Measurements from ENCODE around the gene KRT15. TPM values are rescaled to one million over a fixed set of nuclear protein-coding genes. Genes with fewer than 3 reads are reported as not detected.

Gene KRT15
- total RNA-seq, 2 donors from 2014 or later, result not detected

- no peak for DNase-seq
- H3K36me3 Mint-ChIP-seq (ENCODE audit: insufficient read depth in 2 of 2), result no peaks in the 10 kb centered on the region
- no peak overlapping the region for H3K4me3 Mint-ChIP-seq
- H3K27me3 Mint-ChIP-seq (ENCODE audit: low read depth), result peaks cover 10% of the 10 kb centered on the region
- ATAC-seq (replicated peaks in 1 of 2), result no peak
- H3K27ac Mint-ChIP-seq, result no peak overlapping the region
- no peaks in the 10 kb centered on the region for H3K9me3 Mint-ChIP-seq
- H3K4me1 Mint-ChIP-seq (ENCODE audit: low read depth), result no peaks in the 10 kb centered on the region
Observed at GRCh38 chr17:41539071-41539492, 20.4 kb upstream of the KRT15 start.

DNA sequence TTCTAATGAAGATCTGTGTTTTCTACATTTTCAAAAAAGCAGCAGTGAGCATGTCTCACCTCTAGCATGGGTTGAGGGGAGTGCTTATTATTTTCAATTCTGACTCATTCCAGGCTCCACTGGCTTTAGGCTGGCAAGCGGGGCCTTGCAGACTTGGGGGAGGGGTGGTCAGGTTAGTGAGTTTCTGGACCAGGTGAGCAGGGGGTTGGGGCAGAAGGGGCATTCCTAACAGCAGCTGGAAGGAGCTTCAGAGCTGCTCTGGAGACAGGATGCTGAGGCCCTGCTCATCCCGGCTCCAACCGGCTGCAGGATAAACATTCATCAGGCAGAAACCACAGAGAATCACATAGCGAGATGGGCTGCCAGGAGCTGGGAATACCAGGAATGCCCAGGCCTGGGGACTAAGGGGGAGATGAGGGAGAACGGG lies 19.9 kb upstream of the KRT15 start:
- Mint-ChIP-seq H3K4me3 (no peak overlapping the region), H3K27ac (no peak overlapping the region), H3K9me3 (no peaks in the 10 kb centered on the region), H3K4me1 (ENCODE audit: low read depth) (no peaks in the 10 kb centered on the region), H3K36me3 (ENCODE audit: insufficient read depth in 2 of 2) (no peaks in the 10 kb centered on the region), H3K27me3 (ENCODE audit: low read depth) (peaks cover 10% of the 10 kb centered on the region)
- no peak for DNase-seq
- no peak for ATAC-seq (replicated peaks in 1 of 2)

DNA sequence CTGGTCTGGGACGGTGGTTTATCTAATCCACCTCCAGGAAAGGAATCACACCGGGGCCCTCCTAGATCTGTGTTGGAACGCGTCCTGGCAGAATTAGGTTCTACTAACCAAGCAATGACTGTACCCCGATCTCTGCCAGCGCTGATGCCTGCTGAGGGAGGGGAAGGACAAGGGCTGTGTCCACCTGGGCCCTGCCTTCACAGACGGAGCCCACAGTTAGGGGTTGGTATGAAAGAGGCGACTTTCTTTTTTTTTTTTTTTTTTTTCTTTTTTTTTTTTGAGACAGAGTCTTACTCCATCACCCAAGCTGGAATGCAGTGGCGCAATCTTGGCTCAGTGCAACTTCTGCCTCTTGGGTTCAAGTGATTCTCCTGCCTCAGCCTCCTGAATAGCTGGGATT lies 19.3 kb upstream of the KRT15 start:
- no peaks in the 10 kb centered on the region for H3K4me1 Mint-ChIP-seq (ENCODE audit: low read depth)
- no peaks in the 10 kb centered on the region for H3K9me3 Mint-ChIP-seq
- no peaks in the 10 kb centered on the region for H3K36me3 Mint-ChIP-seq (ENCODE audit: insufficient read depth in 2 of 2)
- H3K27ac Mint-ChIP-seq, result no peak overlapping the region
- H3K27me3 Mint-ChIP-seq (ENCODE audit: low read depth), result peaks cover 15% of the 10 kb centered on the region
- no peak for ATAC-seq (replicated peaks in 1 of 2)
- H3K4me3 Mint-ChIP-seq, result no peak overlapping the region
- no peak for DNase-seq

- ATAC-seq (replicated peaks in 1 of 2) (no peak), DNase-seq (no peak)
- no peak overlapping the region for H3K4me3 Mint-ChIP-seq
- no peaks in the 10 kb centered on the region for H3K4me1 Mint-ChIP-seq (ENCODE audit: low read depth)
- H3K36me3 Mint-ChIP-seq (ENCODE audit: insufficient read depth in 2 of 2), result no peaks in the 10 kb centered on the region
- no peak overlapping the region for H3K27ac Mint-ChIP-seq
- peaks cover 19% of the 10 kb centered on the region for H3K27me3 Mint-ChIP-seq (ENCODE audit: low read depth)
- H3K9me3 Mint-ChIP-seq, result no peaks in the 10 kb centered on the region
Observed at GRCh38 chr17:41537614-41537954, 18.9 kb upstream of the KRT15 start.

GRCh38 chr17:41536741-41537613 lies 18.3 kb upstream of the KRT15 start:
- Mint-ChIP-seq H3K4me3 (no peak overlapping the region), H3K27ac (no peak overlapping the region), H3K9me3 (no peaks in the 10 kb centered on the region), H3K4me1 (ENCODE audit: low read depth) (no peaks in the 10 kb centered on the region), H3K36me3 (ENCODE audit: insufficient read depth in 2 of 2) (no peaks in the 10 kb centered on the region), H3K27me3 (ENCODE audit: low read depth) (peaks cover 23% of the 10 kb centered on the region)
- no peak for ATAC-seq (replicated peaks in 1 of 2)
- DNase-seq, result no peak

DNA sequence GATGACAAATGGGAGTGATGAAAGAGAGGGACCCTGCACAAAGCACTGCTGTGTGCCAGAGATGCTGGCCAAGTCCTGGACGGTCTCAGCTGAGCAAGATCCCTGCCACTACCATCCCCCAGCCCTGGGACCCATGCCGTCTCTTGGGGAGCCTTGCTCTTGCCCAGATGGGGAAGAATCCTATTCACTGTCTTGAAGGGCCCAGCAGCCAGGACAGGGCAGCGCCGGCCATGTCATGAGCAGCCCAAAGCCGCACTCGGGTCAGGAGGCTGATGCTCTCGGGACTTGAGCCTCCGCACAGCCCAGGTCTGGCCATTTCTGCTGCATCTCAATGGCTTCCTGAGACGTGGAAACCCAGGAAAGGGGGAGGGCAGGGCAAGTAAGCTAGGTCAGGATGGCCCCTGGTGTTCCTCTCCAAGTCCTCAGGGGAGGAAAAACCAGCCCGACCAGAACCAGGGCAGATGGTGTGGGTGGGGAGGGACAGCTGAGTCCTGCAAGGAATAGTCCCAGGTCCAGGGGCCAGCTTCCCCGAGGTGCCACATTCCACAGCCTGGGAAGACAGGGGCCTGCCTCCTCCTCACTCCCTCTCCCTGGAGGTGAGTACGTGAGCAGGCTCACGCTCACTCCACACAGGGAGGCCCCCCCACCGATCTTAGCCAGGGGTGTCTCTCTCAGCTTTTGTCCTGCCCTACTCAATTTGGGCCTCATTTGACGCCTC lies 17.2 kb upstream of the KRT15 start:
- no peaks in the 10 kb centered on the region for H3K9me3 Mint-ChIP-seq
- H3K27ac Mint-ChIP-seq, result no peak overlapping the region
- H3K4me1 Mint-ChIP-seq (ENCODE audit: low read depth), result no peaks in the 10 kb centered on the region
- DNase-seq (no peak), ATAC-seq (replicated peaks in 1 of 2) (no peak)
- no peak overlapping the region for H3K4me3 Mint-ChIP-seq
- peaks cover 34% of the 10 kb centered on the region for H3K27me3 Mint-ChIP-seq (ENCODE audit: low read depth)
- no peaks in the 10 kb centered on the region for H3K36me3 Mint-ChIP-seq (ENCODE audit: insufficient read depth in 2 of 2)

DNA sequence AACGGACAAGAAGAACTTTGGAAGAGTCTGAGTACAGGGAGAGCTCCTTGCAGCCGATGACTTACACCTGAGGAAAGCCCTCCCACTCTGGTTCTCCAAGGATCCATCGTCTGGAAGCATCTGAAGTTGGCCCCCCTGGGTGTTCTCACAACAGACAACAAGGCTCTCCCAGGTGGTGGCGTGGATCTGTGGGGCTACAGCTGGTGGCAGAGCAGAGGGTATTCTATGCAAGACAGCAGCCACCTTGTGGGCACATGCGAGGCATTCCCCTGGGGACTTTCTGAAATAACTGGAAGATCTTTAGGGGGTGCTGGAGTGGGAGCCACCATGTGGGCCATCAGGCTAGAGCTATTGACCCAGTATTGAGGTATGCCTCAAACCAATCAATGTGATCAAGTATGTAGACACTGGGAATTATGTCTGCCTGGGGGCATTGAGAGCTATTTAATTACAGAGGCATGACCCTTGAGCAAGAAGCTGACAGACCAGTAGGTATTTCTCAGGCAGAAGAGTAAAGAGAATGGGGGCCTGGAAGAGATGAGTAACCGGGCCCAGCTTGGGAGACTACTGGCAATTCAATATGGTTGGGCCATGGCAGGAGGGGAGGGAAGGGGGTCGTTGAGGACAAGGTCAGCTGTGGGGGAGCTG lies 16.3 kb upstream of the KRT15 start:
- no peaks in the 10 kb centered on the region for H3K4me1 Mint-ChIP-seq (ENCODE audit: low read depth)
- no peaks in the 10 kb centered on the region for H3K9me3 Mint-ChIP-seq
- H3K27me3 Mint-ChIP-seq (ENCODE audit: low read depth), result peaks cover 36% of the 10 kb centered on the region
- H3K36me3 Mint-ChIP-seq (ENCODE audit: insufficient read depth in 2 of 2), result no peaks in the 10 kb centered on the region
- no peak overlapping the region for H3K4me3 Mint-ChIP-seq
- DNase-seq (no peak), ATAC-seq (replicated peaks in 1 of 2) (no peak)
- no peak overlapping the region for H3K27ac Mint-ChIP-seq

DNA sequence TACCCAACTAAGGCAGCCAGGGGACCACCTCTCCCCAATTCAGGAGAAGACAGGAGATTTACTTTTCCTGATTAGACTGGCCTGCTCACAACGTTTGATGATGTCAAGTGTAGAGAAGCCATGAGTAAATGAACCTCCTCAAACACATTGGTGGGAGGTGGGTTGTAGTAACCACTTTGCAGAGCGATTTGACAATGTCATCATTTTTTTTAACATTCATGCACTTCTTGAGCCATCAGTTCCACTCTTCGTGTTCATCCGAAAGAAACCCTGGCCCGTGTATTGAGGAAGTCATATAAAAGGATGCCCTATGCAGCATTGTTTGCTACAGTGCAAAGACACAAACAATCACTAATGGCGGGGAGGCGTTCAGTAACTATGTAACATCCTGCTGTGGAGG lies 14.9 kb upstream of the KRT15 start:
- no peaks in the 10 kb centered on the region for H3K9me3 Mint-ChIP-seq
- H3K4me3 Mint-ChIP-seq, result no peak overlapping the region
- no peak for DNase-seq
- peaks cover 7% of the 10 kb centered on the region for H3K4me1 Mint-ChIP-seq (ENCODE audit: low read depth)
- H3K27ac Mint-ChIP-seq, result no peak overlapping the region
- no peak for ATAC-seq (replicated peaks in 1 of 2)
- peaks cover 50% of the 10 kb centered on the region for H3K27me3 Mint-ChIP-seq (ENCODE audit: low read depth)
- H3K36me3 Mint-ChIP-seq (ENCODE audit: insufficient read depth in 2 of 2), result no peaks in the 10 kb centered on the region

DNA sequence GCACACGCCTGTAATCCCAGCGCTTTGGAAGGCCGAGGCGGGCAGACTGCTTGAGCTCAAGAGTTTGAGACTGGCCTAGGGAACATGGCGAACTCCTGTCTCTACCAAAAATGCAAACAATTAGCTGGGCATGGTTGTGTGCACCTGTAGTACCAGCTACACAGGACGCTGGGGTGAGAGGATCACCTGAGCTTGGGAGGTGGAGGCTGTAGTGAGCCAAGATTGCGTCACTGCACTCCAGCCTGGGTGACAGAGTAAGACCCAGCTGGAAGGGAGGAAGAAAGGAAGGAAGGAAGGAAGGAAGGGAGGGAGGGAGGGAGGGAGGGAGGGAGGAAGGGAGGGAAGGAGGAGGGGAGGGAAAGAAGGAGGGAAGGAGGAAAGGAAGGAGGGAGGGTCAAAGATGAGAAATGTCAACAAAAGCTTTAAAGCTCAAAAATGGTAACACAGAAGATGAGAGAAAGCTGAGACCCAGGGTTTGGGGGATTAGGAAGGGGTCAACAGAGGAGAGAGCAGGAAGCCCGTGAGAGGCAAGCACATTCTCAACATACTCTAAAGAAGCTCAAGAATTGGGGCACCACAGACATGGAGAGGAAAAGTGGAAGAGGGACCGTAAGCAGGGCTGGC lies 14.4 kb upstream of the KRT15 start:
- Mint-ChIP-seq H3K27ac (no peak overlapping the region), H3K4me3 (no peak overlapping the region), H3K4me1 (ENCODE audit: low read depth) (peaks cover 11% of the 10 kb centered on the region), H3K9me3 (no peaks in the 10 kb centered on the region), H3K27me3 (ENCODE audit: low read depth) (peaks cover 56% of the 10 kb centered on the region), H3K36me3 (ENCODE audit: insufficient read depth in 2 of 2) (no peaks in the 10 kb centered on the region)
- no peak for ATAC-seq (replicated peaks in 1 of 2)
- no peak for DNase-seq

DNA sequence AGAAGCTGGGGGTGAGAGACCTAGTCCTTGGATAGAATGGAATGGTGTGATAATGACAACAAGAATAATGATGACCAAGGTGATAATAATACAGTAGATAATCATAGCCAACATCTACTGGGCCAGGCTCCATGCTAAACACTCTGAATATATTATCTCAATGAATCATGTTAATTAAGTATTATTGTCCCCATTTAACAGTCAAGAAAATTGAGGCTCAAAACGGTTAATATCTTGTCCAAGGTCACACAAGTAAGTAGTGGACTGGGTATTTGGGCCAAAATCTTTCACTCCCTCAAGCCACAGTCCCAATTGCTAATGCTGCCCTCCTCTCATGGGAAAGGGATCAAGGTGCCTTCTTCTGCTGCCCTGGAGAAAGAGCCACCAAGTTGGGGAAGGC lies 13.3 kb upstream of the KRT15 start:
- peaks cover 11% of the 10 kb centered on the region for H3K4me1 Mint-ChIP-seq (ENCODE audit: low read depth)
- H3K27me3 Mint-ChIP-seq (ENCODE audit: low read depth), result peaks cover 55% of the 10 kb centered on the region
- no peak overlapping the region for H3K4me3 Mint-ChIP-seq
- no peaks in the 10 kb centered on the region for H3K9me3 Mint-ChIP-seq
- no peak for ATAC-seq (replicated peaks in 1 of 2)
- no peaks in the 10 kb centered on the region for H3K36me3 Mint-ChIP-seq (ENCODE audit: insufficient read depth in 2 of 2)
- H3K27ac Mint-ChIP-seq, result no peak overlapping the region
- DNase-seq, result no peak

- no peak for ATAC-seq (replicated peaks in 1 of 2)
- peaks cover 11% of the 10 kb centered on the region for H3K4me1 Mint-ChIP-seq (ENCODE audit: low read depth)
- H3K36me3 Mint-ChIP-seq (ENCODE audit: insufficient read depth in 2 of 2), result no peaks in the 10 kb centered on the region
- H3K27me3 Mint-ChIP-seq (ENCODE audit: low read depth), result peaks cover 62% of the 10 kb centered on the region
- no peak overlapping the region for H3K4me3 Mint-ChIP-seq
- H3K27ac Mint-ChIP-seq, result no peak overlapping the region
- DNase-seq, result no peak
- H3K9me3 Mint-ChIP-seq, result no peaks in the 10 kb centered on the region
Observed at GRCh38 chr17:41530062-41531048, 11.7 kb upstream of the KRT15 start.

DNA sequence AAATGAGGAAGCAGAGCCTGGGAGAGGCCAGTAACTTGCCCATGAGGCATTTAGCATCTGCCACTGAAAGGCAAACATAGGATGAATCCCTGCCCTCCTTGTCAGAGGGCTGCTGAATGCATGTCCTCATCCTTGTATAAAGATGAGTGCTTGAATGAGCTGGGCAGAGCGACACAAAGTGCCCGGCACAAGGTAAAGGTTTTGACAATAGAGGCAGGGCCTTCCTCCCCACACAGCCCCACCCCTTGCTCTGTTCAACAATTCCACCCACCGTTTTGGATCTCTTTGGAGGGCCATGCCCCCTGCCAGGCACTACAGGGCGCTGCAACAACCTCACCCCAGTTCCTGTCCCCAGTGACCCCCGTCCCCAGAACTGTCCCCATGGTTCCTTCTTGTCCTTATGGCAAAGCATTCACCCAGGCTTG lies 10.8 kb upstream of the KRT15 start:
- ATAC-seq (replicated peaks in 1 of 2), result no peak
- Mint-ChIP-seq H3K4me3 (peak overlapping the region in 1 of 2 donors; percentile 29), H3K27ac (no peak overlapping the region), H3K27me3 (ENCODE audit: low read depth) (peaks cover 62% of the 10 kb centered on the region), H3K4me1 (ENCODE audit: low read depth) (peaks cover 11% of the 10 kb centered on the region), H3K36me3 (ENCODE audit: insufficient read depth in 2 of 2) (no peaks in the 10 kb centered on the region), H3K9me3 (no peaks in the 10 kb centered on the region)
- no peak for DNase-seq
